Prostate gland (tissue), 2 donors: ENCODE measurements around the gene JPH3.

Experiments used
- CTCF ChIP-seq, 4 experiments: fragments of 200-600 bp in 2 of 4; fragments of 450-650 bp in 2 of 4; sonication (generic) in 2 of 4; IDR thresholded peaks; 1 replicate in 3 of 4; 2 replicates in 1 of 4; pipeline ENCODE4 v1.5.1; 2016 to 2019; ENCODE audit warnings: antibody characterized with exemption in 4 of 4, mild to moderate bottlenecking in 2 of 4, moderate library complexity in 2 of 4
- POLR2A ChIP-seq: fragments of 450-650 bp; IDR thresholded peaks from one replicate; pipeline ENCODE4 v1.6.1; 2016; ENCODE audit warnings: antibody characterized with exemption, mild to moderate bottlenecking

- TF ChIP-seq CTCF (IDR thresholded peaks at IDR 0.05) (no peak), POLR2A (no peak)
Measured at GRCh38 chr16:87715231-87715630, 112.9 kb downstream of the JPH3 start.
